ENCODE results near the gene OPHN1. TPM values are rescaled to one million over a fixed set of nuclear protein-coding genes. Genes with fewer than 3 reads are reported as not detected.
"Not testable (repeated sequence)": the region's sequence is repeated elsewhere in the genome, so short reads cannot be mapped to it uniquely, and the experiment has no call there.

OPHN1 gene
- total RNA-seq, 1 experiment from 2014 or later, result 3.1 TPM

DNA sequence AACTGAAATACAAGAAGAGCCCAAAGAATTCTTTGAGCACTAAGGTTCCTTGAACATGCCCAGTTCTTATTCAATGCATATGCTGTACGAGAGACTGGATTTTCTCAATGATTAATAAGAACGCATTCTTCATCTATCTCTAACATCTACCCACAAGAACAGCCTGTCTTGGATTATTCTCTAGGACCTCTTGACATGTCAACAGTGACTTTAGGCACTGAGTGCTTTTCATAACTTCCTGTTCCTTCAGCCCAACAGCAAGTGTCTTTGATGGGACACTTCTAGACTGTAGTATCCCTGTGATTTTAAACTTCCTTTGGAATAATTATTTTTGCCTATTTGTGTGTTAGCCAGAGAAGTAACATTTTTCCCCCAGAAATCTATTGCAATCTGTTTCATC is 69.3 kb downstream of the OPHN1 start:
- no peak for DNase-seq (ENCODE audit: low read depth)

DNA sequence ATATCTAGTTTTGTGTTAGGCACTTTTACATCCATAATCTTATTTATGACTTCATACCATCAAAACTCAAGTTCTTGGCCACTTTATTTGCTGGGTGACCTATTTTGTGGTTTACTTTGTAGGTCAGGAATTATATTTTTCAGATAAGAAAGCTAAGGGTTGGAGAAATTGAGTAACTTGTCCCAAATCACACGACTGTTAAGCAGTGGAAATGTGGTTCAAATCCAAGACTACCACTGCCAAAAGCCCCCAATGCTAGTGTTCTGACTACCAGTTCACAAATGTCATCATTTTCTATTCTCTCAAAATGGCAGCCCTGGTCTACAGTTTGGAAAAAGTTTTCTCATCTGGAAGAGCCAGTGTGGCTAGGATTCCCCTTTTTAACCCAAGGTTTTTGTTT is 74.6 kb downstream of the OPHN1 start:
- no peak for DNase-seq (ENCODE audit: low read depth)

DNA sequence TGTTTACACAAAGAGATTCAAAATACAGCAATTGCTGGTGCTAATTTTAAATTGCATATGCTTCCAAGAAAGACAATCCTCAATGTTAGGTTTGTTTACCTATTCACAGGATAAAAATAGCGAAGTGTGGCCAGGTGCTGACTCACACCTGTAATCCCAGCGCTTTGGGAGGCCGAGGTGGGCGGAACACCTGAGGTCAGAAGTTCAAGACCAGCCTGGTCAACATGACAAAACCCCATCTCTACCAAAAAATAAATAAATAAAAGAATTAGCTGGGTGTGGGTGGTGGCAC is 77.7 kb downstream of the OPHN1 start:
- no peak for DNase-seq (ENCODE audit: low read depth)

DNA sequence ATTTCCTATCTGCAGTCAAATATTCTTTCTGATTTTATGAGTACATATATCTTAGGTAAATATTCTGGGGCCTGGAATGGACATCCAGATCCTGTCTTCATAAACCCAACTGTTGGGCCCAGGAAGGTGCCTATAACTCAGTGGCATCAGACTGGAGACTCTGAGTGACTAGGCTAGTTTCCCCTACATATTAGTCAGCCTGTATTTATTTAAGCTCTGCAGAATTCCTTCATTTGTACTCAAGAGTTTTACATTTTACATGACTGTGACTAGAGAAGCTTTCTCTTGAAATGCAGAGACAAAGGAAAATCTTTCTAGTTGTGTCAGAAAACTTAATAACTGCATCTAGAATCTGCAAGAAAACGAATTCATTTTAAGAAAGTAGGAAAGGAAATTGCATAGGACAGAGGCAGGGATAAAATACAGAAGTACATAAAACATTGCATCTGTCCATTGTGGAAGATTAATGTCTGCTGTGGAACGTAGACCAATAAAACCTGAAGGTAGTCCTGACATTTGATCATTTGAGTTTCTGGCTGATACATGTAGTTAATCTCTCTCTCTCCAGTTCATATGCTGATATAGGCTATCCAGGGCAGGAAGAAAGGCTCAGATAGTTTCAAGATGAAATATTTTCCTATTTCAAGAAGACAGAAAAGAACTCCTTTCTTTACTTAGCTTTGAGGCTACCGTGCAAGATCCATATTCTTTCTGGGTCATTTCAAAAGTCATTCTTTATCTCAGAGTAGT is 78.2 kb downstream of the OPHN1 start:
- DNase-seq (ENCODE audit: low read depth), result no peak

DNA sequence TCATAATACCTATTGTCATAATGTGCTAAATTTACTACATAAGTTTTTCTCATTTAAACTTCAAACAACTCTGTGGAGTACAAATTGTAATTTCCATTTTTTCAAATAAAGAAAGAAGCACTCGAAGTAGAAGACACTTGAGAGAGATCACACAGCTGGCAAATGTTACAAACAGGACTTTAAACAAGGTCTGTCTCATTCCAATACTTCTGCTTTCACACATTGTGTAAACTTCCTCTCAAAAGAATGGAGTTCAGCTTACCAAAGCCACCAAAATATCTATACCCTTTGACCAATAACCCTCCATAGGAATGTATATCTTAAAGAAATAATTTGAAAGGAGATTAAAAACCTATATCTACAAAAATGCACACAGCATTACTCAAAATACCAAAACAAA is 88.3 kb downstream of the OPHN1 start:
- no peak for DNase-seq (ENCODE audit: low read depth)

DNA sequence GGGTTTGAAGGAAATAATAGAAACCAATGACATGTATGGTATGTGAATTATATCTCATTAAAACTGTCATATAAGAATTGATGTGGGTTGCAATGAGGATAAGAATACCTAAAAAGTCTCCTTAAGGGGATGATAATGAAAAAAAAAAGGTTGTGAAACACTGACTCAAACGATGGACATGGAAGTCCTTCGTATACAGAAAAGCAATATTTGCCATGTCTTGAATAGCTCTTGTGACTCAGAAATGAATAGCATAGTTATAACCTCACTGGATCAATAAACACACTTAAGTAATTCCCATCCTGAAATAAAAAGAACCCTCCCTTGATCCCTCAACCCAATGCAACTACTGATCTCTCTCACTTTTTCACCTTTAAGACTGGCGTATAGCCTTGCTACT is 89.7 kb downstream of the OPHN1 start:
- DNase-seq (ENCODE audit: low read depth), result no peak

DNA sequence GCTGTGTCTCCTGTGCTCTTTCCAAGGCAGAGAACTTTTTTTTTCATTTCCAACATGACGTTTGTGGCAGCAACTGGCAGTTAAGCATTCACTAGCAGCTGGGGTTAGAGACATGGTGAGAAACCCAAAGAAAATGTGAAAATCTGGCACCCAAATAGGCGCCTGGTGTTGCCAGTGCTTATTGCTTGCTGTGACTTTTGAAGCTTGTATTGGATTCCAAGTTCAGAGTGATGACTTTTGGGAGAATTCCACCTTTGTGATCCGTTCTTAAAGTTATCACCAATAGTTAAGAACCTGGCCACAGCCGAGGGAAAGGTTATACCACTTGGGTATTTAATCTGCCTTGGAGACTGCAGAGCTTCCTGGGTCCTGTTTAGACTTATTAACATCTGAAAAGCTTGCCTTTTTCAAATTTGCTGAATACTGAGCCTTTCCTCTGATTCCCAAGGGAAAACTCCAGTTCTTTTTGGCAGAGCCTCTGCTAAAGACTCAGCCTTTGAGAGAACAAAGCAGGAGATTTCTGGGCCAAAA is 101.0 kb downstream of the OPHN1 start:
- DNase-seq (ENCODE audit: low read depth), result no peak

DNA sequence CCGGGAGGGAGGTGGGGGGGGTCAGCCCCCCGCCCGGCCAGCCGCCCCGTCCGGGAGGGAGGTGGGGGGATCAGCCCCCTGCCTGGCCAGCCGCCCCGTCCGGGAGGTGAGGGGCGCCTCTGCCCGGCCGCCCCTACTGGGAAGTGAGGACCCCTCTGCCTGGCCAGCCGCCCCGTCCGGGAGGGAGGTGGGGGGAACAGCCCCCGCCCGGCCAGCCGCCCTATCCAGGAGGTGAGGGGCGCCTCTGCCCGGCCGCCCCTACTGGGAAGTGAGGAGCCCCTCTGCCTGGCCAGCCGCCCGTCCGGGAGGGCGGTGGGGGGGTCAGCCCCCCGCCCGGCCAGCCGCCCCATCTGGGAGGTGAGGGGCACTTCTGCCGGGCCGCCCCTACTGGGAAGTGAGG is 106.5 kb downstream of the OPHN1 start:
- not testable (repeated sequence) for DNase-seq (ENCODE audit: low read depth)

DNA sequence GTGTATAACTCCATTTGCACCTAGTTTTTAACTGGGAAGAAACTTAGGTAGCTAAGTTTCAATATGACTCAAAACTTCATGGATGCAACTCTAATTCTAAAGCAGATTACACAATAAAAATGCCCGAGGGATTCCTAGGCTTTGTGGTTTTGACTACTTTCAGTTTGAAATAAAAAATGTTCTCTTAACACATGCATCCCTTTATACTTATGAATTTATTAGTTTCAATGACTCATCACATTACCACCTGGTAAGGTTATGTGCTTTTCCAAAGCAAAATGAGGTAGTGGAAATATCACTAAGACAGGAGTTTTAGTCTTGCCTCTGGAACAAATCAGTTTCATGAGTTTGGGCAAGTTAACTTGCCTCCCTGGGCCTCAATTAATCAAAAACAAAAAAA is 125.5 kb downstream of the OPHN1 start:
- DNase-seq (ENCODE audit: low read depth), result peak; percentile 14

DNA sequence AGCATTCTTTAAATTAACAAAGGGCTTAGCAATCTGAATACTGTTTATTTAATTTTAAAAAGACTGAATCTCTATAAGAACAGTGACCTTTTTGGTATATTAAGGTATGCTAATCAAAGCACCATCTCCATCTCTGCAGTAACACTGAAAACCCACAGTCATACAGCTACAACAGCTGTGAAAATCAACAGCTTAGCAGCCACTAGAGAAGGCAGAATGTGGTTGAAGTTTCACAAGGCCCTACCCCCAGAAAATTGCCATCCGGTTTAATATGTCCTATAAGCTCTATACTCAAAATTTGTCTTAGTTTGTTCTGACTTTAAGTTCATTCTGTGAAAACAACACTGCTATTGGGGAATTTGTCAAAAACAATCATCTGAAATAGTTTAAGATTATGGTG is 128.7 kb downstream of the OPHN1 start:
- DNase-seq (ENCODE audit: low read depth), result no peak

DNA sequence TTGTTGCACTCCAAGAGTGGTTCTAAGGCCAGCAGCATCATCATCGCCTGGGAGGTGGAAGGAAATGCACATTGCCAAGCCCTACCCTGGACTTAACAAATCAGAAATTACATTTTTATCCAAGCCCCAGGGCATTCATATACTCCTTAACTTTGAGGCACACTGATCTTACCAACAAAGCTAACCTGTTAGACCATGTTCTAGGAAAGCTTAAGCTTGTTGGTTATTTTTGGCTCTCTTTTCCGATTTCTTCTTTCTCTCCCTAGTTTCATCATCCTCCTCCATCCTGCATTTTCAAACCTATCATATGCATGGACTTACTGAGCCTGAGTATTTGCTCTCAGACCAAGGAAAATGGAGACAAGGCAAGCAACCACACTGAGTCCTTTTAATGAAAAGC is 133.4 kb downstream of the OPHN1 start:
- DNase-seq (ENCODE audit: low read depth), result no peak

DNA sequence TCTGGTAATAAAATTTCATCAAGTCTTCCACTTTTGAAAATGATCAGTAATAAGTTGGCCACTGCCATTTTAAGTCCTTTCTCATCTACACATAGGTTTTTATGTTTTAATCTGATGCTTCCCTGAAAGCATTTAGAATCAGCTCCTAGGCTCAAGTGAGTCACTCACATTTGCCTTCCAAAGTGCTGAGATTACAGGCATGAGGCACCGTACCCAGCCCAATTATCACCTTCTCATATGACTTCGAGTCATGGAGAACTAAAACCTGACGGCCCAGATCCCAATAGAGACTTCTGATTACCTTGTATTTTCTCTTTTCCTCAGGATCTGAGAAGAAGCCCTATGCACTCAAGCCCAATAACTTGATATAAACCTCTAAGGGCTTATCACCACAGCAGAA is 140.8 kb downstream of the OPHN1 start:
- DNase-seq (ENCODE audit: low read depth), result peak; percentile 21

DNA sequence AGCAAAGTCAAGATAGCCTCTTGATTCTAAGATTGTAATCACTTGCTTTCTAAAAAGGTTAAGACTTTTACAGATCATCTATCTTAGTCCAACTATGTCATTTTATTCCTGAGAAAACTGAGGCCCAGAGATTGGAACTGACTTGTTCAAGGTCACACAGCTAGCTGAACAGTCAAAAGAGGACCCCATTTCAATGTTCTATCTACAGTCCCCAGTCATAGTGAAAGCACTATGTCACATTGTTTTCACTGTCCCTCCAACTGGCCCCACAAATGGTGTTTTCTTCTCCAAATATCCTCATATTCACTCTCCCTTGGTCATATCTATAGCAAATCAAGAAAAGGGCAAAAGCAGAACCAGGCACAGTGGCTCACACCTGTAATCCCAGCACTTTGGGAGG is 145.2 kb downstream of the OPHN1 start:
- no peak for DNase-seq (ENCODE audit: low read depth)

DNA sequence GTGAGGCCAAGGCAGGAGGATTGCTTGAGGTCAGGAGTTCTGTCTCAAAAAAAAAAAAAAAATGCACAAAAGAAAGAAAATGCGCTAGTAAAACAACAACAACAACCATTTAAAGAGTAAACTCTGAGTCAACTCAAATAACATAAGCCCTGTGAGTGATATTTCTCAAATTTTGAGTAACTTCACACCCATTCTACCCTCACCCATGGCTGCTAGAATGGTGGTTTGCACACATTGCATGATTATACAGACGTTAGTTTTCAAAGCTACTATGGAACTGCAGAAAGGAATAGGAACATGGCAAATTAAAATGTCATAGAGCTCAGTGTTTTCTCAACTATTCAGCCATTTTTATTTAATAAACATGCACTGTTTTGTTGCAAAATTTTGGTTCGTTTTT is 145.9 kb downstream of the OPHN1 start:
- no peak for DNase-seq (ENCODE audit: low read depth)

DNA sequence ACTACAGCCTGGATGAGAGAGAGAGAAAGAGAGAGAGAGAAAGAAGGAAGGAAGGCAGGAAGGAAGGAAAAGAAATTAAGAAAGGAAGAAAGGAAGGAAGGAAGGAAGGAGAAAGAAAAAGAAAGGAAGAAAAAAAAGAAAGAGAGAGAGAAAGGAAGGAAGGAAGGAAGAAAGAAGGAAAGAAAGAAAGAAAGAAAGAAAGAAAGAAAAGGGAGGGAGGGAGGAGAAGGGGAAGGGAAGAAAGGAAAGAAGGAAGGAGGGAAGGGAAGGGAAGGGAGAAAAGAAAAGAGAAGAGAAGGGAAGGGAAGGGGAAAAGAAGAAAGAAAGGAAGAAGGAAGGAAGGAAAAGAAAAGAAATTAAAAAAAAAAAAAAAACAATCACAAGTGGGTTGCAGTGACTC is 146.3 kb downstream of the OPHN1 start:
- no peak for DNase-seq (ENCODE audit: low read depth)

DNA sequence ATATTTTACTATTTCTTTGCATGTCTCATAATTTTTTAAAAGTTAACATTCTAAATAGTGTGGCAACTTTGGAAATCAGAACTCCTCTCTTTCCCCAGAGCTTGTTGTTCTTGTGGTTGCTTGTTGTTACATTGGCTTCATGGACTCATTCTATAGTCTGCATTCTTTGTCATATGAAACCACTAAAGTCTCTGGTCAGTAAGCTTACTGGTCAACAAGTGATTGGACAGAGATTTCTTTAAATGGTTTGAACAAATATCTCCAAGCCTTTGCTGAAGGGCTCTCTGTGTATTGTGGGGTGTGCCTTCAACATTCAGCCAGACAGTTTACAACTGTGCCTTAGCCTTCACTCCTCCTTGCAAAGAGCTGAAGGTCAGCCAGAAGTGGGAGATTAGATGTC is 147.2 kb downstream of the OPHN1 start:
- DNase-seq (ENCODE audit: low read depth), result no peak

DNA sequence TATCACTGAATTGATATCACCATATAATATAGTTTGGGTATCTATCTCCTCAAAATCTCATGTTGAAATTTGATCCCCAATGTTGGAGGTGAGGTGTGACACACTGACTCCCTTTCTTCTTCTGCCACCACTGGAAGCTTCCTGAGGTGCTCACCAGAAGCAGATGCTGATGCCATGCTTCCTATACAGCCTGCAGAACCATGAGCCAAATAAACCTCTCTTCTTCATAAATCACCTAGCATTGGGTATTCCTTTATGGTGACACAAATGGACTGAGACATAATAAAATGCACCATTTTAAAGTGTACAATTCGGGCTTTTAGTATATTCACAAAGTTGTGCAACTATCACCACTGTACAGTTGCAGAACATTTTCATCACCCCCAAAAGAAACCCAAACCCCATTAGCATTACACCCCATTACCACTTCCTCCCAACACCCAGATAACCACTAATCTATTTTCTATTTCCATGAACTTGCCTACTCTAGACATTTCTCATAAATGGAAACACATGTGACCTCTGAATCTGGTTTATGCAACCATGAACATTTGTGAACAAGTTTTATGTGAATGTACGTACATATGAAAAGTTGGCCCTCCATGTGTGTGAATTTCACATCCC is 148.9 kb downstream of the OPHN1 start:
- no peak for DNase-seq (ENCODE audit: low read depth)

DNA sequence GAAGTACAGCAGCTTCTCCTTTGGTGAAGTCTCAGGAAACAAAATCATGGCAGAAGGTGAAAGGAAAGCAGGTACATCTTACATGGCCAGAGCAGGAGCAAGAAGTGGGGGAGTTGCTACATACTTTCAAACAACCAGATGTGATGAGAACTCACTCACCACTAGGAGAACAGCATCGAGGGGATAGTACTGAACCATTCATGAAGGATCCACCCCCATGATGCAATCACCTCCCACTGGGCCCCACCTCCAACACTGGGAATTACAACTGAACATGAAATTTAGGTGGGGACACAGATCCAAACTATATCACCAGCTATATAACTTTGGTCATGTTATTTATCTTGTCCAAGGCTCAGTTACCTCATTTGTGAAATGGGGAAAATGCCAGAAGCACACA is 159.4 kb downstream of the OPHN1 start:
- DNase-seq (ENCODE audit: low read depth), result no peak

DNA sequence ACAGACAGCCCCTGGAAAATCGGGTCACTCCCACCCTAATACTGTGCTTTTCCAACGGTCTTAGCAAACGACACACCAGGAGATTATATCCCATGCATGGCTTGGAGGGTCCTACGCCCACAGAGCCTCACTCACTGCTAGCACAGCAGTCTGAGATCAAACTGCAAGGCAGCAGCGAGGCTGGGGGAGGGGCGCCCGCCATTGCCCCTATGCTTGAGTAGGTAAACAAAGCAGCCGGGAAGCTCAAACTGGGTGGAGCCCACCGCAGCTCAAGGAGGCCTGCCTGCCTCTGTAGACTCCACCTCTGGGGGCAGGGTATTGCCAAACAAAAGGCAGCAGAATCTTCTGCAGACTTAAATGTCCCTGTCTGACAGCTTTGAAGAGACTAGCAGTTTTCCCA is 168.5 kb downstream of the OPHN1 start:
- DNase-seq (ENCODE audit: low read depth), result not testable (repeated sequence)

DNA sequence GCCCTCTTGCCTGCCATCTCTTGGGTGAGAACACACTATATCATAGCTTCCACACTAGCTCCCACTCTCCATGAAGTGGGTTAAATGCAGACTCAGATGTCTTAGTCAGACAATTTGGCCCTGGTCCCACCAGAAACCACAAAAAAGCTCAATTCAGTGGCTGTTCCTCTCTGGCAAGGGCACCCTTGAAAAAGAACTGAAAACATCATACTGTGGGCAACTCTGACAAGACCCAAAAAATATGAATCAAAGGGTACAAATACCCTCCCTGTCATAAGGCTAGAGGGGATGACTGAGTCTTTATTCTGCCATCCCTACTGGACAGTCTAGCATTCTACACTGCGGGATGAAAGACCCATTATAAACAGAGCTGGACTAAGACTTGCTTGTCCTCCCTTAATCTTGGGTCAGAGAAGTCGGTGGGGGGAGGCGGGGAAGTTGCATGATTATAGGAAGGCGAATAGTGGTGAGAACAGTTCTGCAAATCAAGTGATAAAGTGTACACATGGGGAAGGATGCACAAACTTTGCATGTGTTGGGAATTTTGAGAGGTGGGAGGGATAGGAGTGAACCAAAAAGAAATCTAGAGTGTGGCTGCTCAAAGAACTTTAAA is 172.1 kb downstream of the OPHN1 start:
- peak; percentile 19 for DNase-seq (ENCODE audit: low read depth)

DNA sequence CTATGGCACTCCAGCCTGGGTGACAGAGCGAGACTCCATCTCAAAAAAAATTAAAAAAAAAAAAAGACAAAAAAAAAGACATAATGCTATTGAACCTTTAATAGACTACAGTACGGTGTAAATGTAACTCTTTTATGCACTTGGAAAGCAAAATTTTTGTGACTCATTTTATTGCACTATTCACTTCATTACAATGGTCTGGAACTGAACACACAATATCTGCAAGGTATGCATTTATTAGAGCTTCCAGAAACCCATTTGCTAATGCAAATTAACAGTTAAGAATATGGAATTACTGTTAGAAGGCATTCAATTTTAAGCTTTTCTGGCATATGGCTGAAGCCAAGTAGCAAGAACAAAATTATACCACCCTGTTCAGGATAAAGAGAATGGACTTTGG is 176.3 kb downstream of the OPHN1 start:
- no peak for DNase-seq (ENCODE audit: low read depth)

DNA sequence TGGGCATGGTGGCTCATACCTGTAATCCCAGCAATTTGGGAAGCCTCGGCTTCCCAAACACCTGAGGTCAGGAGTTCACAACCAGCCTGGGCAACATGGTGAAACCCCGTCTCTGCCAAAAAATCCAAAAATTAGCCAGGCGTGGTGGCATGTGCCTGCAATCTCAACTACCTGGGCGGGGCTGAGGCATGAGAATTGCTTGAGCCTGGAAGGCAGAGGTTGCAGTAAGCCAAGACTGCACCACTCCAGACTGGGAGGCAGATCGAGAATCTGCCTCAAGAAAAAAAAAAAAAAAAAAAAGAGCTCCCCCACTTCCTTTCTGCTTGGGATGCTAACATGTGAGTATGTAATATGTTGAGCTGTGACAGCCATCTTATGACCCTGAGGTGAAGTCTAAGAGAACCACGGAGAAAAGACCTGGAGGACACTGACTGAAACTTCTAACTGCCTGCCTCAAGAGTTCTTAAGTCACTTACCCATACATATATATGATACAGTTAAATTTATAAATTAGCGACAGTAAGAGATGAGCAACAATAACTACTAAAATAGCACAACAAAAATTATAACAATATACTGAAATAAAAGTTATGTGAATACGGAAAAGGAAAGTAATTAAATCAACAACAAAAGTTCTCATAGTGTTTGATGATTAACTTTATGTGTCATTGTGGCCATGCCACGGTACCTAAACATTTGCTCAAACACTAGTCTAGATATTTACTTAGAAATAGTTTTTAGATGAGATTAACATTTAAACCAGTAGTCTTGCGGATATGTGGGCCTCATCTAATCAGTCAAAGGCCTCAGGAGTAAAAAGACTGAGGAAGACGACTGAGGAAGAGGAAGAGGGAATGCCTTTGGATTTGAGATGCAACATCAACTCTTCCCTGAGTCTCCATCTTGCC is 178.3 kb downstream of the OPHN1 start:
- no peak for DNase-seq (ENCODE audit: low read depth)
